Transverse colon (tissue), 4 donors: ENCODE measurements around the gene PCDHGA1. TPM values are rescaled to one million over a fixed set of nuclear protein-coding genes. Genes with fewer than 3 reads are reported as not detected.

Experiments used
- DNase-seq: peaks from one replicate; pipeline ENCODE4 v3.0.0-alpha.2; 2019
- H3K27ac ChIP-seq, 4 donors: fragments of 200-600 bp; sonication (generic); 2 replicates each; pipeline ENCODE4 v1.5.1; 2016 to 2018; ENCODE audit warnings: inconsistent platforms in 4 of 4
- H3K27me3 ChIP-seq: fragments of 200-600 bp; sonication (generic); 2 replicates; pipeline ENCODE4 v1.5.1; 2017; ENCODE audit warnings: inconsistent platforms
- H3K36me3 ChIP-seq, 4 donors: fragments of 200-600 bp; sonication (generic); 2 replicates each; pipeline ENCODE4 v1.5.1; 2017 to 2019; ENCODE audit warnings: inconsistent platforms in 4 of 4
- H3K4me1 ChIP-seq, 4 donors: fragments of 200-600 bp; sonication (generic); 2 replicates each; pipeline ENCODE4 v1.5.1; 2017 to 2020; ENCODE audit warnings: inconsistent platforms in 4 of 4
- H3K4me3 ChIP-seq, 4 donors: fragments of 200-600 bp; sonication (generic); 1 replicate in 1 of 4; 2 replicates in 3 of 4; pipeline versions ENCODE4 v1.5.1 to v1.6.1; 2017 to 2019; ENCODE audit warnings: inconsistent platforms in 4 of 4
- H3K9me3 ChIP-seq, 2 donors: fragments of 200-600 bp; sonication (generic); 2 replicates each; pipeline ENCODE4 v1.5.1; 2017 to 2019; ENCODE audit warnings: inconsistent platforms in 2 of 2
- CTCF ChIP-seq, 5 experiments: fragments of 200-600 bp in 3 of 5; fragments of 450-650 bp in 2 of 5; sonication (generic) in 3 of 5; IDR thresholded peaks; 1 replicate in 2 of 5; 2 replicates in 3 of 5; pipeline ENCODE4 v1.5.1; 2016 to 2017; ENCODE audit warnings: antibody characterized with exemption in 5 of 5, inconsistent platforms in 3 of 5, mild to moderate bottlenecking in 2 of 5, moderate library complexity in 1 of 5
- EP300 ChIP-seq: sonication (generic); formaldehyde crosslinking; IDR thresholded peaks from one replicate; pipeline ENCODE4 v1.6.1; 2017; ENCODE audit warnings: antibody characterized with exemption, low read depth
- POLR2A ChIP-seq: fragments of 450-650 bp; IDR thresholded peaks from one replicate; pipeline ENCODE4 v1.6.1; 2016; ENCODE audit warnings: antibody characterized with exemption, mild to moderate bottlenecking, moderate library complexity
- POLR2AphosphoS5 ChIP-seq, 3 donors: sonication (generic); formaldehyde crosslinking; IDR thresholded peaks; one replicate each; pipeline ENCODE4 v1.6.1; 2016; ENCODE audit warnings: antibody characterized with exemption in 3 of 3
- WGBS, 2 donors: methylation state at CpG; one replicate each; pipeline ENCODE4 v1.1.5; 2018; ENCODE audit warnings: low coverage in 1 of 2; 5-methylcytosine and 5-hydroxymethylcytosine counted together
- in situ Hi-C, 4 donors: fragments of 200-750 bp; cut with MboI; loops; one replicate each; pipeline versions ENCODE4 v1.15.0 to v1.15.1; 2017; ENCODE audit warnings: low sequenced_read_pairs in 3 of 4, low pct_ligation_motif_present in 1 of 4, low pct_unique_long_range_greater_than_20kb in 1 of 4
- intact Hi-C: fragments of 100-400 bp; cut with DNase I; formaldehyde crosslinking; loops from one replicate; pipeline ENCODE4 v1.15.1; 2023; ENCODE audit warnings: low total_unique reads
- total RNA-seq, 4 donors: library from RNA; depleted of rRNA; stranded (reverse); fragments of >200 nt; gene quantifications; one replicate each; pipeline ENCODE4 v1.1.0, GENCODE V29; 2016

PCDHGA1 gene
- total RNA-seq, 4 donors from 2014 or later: 0.55 to 0.64 TPM; not detected in 2

- no peak for TF ChIP-seq POLR2A
- H3K4me3 ChIP-seq: no peak overlapping the region
- H3K27me3 ChIP-seq: no peaks in the 10 kb centered on the region
- H3K4me1 ChIP-seq: peaks cover 23 to 56% (median 43%) of the 10 kb centered on the region in 4 donors
- in situ Hi-C loops: no loop called here
- H3K9me3 ChIP-seq: no peaks in the 10 kb centered on the region
- 89 to 100% methylated on average over 1 to 14 of the region's 14 CpGs for WGBS, 2 donors
- DNase-seq: no peak
- H3K36me3 ChIP-seq: peaks cover 0 to 1% (median 0%) of the 10 kb centered on the region in 4 donors
- intact Hi-C loops: loop anchor here (5.0 kb wide), 1 partner anchor 34 kb away; the partner anchor contains the start of gene PCDHGC3
- H3K27ac ChIP-seq: peak overlapping the region in 1 of 4 donors; percentile 90
These were observed 180.7 kb downstream of the PCDHGA1 start for GRCh38 chr5:141510850-141511601.

- no peak for TF ChIP-seq POLR2A
- TF ChIP-seq POLR2AphosphoS5 (IDR thresholded peaks at IDR 0.05): no peak
- no peak for TF ChIP-seq EP300
- no peak for TF ChIP-seq CTCF (IDR thresholded peaks at IDR 0.05)
- H3K27ac ChIP-seq: peak overlapping the region; percentile 78 to 91 (median 89)
- 63 to 70% methylated on average over 2 to 4 of the region's 4 CpGs for WGBS, 2 donors
- no peaks in the 10 kb centered on the region for H3K9me3 ChIP-seq
- intact Hi-C loops (loop anchor here (5.0 kb wide), 1 partner anchor 35 kb away; the partner anchor contains the start of gene PCDHGC3), in situ Hi-C loops (no loop called here)
- H3K36me3 ChIP-seq: peaks cover 0 to 7% (median 0%) of the 10 kb centered on the region in 4 donors
- DNase-seq: no peak
- no peak overlapping the region for H3K4me3 ChIP-seq
- no peaks in the 10 kb centered on the region for H3K27me3 ChIP-seq
- peaks cover 23 to 56% (median 40%) of the 10 kb centered on the region in 4 donors for H3K4me1 ChIP-seq
These were observed 181.5 kb downstream of the PCDHGA1 start for GRCh38 chr5:141511771-141512325.

GRCh38 chr5:141512390-141512910 is 182.1 kb downstream of the PCDHGA1 start:
- Histone ChIP-seq H3K4me3 (peak overlapping the region; percentile 43 to 50 (median 48)), H3K27me3 (no peaks in the 10 kb centered on the region), H3K27ac (peak overlapping the region; percentile 78 to 91 (median 89)), H3K36me3 (peaks cover 0 to 7% (median 0%) of the 10 kb centered on the region in 4 donors), H3K9me3 (no peaks in the 10 kb centered on the region), H3K4me1 (peaks cover 23 to 54% (median 34%) of the 10 kb centered on the region in 4 donors)
- WGBS, 2 donors: 0 to 13% methylated on average over 5 to 28 of the region's 28 CpGs
- peak in 2 of 3 donors; percentile 8 to 31 for TF ChIP-seq POLR2AphosphoS5 (IDR thresholded peaks at IDR 0.05)
- TF ChIP-seq POLR2A: no peak
- peak; percentile 85 to 94 (median 87) for TF ChIP-seq CTCF (IDR thresholded peaks at IDR 0.05)
- DNase-seq: peak; percentile 90
- intact Hi-C loops (loop anchor here (5.0 kb wide), 1 partner anchor 35 kb away; the partner anchor contains the start of gene PCDHGC3), in situ Hi-C loops (no loop called here)

GRCh38 chr5:141512911-141513626 is 182.8 kb downstream of the PCDHGA1 start:
- WGBS, 2 donors: 4 to 12% methylated on average over 11 to 26 of the region's 43 CpGs
- H3K4me3 ChIP-seq: peak overlapping the region; percentile 43 to 50 (median 48)
- H3K9me3 ChIP-seq: no peaks in the 10 kb centered on the region
- no peak for TF ChIP-seq CTCF (IDR thresholded peaks at IDR 0.05)
- peak in 1 of 3 donors; percentile 5 for TF ChIP-seq POLR2AphosphoS5 (IDR thresholded peaks at IDR 0.05)
- TF ChIP-seq EP300: no peak
- no peak for DNase-seq
- H3K27me3 ChIP-seq: no peaks in the 10 kb centered on the region
- intact Hi-C loops: loop anchor here (5.0 kb wide), 1 partner anchor 36 kb away; the partner anchor contains the start of gene PCDHGC3
- in situ Hi-C loops: no loop called here
- peaks cover 21 to 48% (median 29%) of the 10 kb centered on the region in 4 donors for H3K4me1 ChIP-seq
- peaks cover 0 to 7% (median 0%) of the 10 kb centered on the region in 4 donors for H3K36me3 ChIP-seq
- peak overlapping the region; percentile 78 to 91 (median 89) for H3K27ac ChIP-seq
